Endothelial cell of umbilical vein (primary cell): ENCODE measurements around the gene AP1B1.

Experiments used
- JUN ChIP-seq: IDR thresholded peaks from 2 replicates; pipeline ENCODE4 v1.6.1; 2011; ENCODE audit warnings: borderline replicate concordance, low read depth; ENCODE audit not compliant: insufficient read length, insufficient read depth
- POLR2A ChIP-seq: IDR thresholded peaks from 2 replicates; pipeline ENCODE4 v1.6.1; 2012; ENCODE audit warnings: low read depth, mild to moderate bottlenecking, control low read depth, low read length
- TF ChIP-seq, protein P1 (sequence below), 2 donors: IDR thresholded peaks; 1 replicate in 1 of 2; 2 replicates in 1 of 2; pipeline ENCODE4 v1.5.1; 2011; ENCODE audit warnings: low read length in 2 of 2, mild to moderate bottlenecking in 2 of 2, moderate library complexity in 2 of 2, control low read depth in 1 of 2, inconsistent platforms in 1 of 2, low read depth in 1 of 2; ENCODE audit not compliant: insufficient read depth in 1 of 2; ENCODE audit errors: extremely low read depth in 1 of 2
- TF ChIP-seq, protein P2 (sequence below): IDR thresholded peaks from 2 replicates; pipeline ENCODE4 v1.6.1; 2011; ENCODE audit not compliant: insufficient read depth, insufficient read length

DNA sequence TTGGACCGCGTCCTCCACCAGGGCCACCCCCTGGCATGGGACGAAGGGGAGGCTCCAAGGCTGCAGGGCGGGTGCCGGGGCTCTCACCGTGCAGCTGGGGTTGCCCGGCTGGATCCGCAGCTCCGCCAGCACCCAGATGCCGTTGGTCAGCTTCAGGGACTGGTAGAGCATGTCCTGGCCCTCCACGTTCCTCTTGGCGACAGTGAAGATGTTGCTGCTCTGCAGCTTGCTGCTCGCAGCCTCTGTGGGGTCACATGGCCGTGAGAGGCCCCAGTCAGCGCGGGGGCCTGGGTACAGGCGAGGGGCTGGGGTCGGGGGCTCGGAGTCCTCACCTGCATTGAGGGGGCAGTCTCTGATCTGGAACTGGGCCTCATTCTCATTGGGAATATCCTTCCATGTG is 58.1 kb downstream of the AP1B1 start:
- TF ChIP-seq, protein P1, sequence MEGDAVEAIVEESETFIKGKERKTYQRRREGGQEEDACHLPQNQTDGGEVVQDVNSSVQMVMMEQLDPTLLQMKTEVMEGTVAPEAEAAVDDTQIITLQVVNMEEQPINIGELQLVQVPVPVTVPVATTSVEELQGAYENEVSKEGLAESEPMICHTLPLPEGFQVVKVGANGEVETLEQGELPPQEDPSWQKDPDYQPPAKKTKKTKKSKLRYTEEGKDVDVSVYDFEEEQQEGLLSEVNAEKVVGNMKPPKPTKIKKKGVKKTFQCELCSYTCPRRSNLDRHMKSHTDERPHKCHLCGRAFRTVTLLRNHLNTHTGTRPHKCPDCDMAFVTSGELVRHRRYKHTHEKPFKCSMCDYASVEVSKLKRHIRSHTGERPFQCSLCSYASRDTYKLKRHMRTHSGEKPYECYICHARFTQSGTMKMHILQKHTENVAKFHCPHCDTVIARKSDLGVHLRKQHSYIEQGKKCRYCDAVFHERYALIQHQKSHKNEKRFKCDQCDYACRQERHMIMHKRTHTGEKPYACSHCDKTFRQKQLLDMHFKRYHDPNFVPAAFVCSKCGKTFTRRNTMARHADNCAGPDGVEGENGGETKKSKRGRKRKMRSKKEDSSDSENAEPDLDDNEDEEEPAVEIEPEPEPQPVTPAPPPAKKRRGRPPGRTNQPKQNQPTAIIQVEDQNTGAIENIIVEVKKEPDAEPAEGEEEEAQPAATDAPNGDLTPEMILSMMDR (IDR thresholded peaks at IDR 0.05; ENCODE audit: extremely low read depth in 1 of 2, insufficient read depth in 1 of 2, low read depth in 1 of 2, low read length in 2 of 2): no peak
- TF ChIP-seq, protein P2, sequence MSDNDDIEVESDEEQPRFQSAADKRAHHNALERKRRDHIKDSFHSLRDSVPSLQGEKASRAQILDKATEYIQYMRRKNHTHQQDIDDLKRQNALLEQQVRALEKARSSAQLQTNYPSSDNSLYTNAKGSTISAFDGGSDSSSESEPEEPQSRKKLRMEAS: no peak
- TF ChIP-seq JUN (no peak), POLR2A (no peak)
